ENCODE results near the gene POLD3.
"Not testable (repeated sequence)": the region's sequence is repeated elsewhere in the genome, so short reads cannot be mapped to it uniquely, and the experiment has no call there.

POLD3 gene

GRCh38 chr11:74581954-74582547 is 10.3 kb upstream of the POLD3 start:
- no peak for DNase-seq (ENCODE audit: low read depth in 2 of 2)

GRCh38 chr11:74583024-74583624 is 9.3 kb upstream of the POLD3 start:
- DNase-seq (ENCODE audit: low read depth in 2 of 2), result no peak

- DNase-seq (ENCODE audit: low read depth in 2 of 2), result not testable (repeated sequence)
Observed at GRCh38 chr11:74590492-74590891, 1.9 kb upstream of the POLD3 start.

GRCh38 chr11:74592063-74592440 is 330 bp upstream of the POLD3 start:
- DNase-seq (ENCODE audit: low read depth in 2 of 2), result no peak

GRCh38 chr11:74593463-74593862 is 1.1 kb downstream of the POLD3 start:
- DNase-seq (ENCODE audit: low read depth in 2 of 2), result no peak

GRCh38 chr11:74602637-74603556 is 10.5 kb downstream of the POLD3 start:
- no peak for DNase-seq (ENCODE audit: low read depth in 2 of 2)

- DNase-seq (ENCODE audit: low read depth in 2 of 2), result no peak
Observed at GRCh38 chr11:74603845-74604244, 11.5 kb downstream of the POLD3 start.

- DNase-seq (ENCODE audit: low read depth in 2 of 2), result no peak
Observed at GRCh38 chr11:74604311-74604710, 11.9 kb downstream of the POLD3 start.

- no peak for DNase-seq (ENCODE audit: low read depth in 2 of 2)
Observed at GRCh38 chr11:74605403-74605802, 13.0 kb downstream of the POLD3 start.

GRCh38 chr11:74608431-74608830 is 16.0 kb downstream of the POLD3 start:
- no peak for DNase-seq (ENCODE audit: low read depth in 2 of 2)

- peak; percentile 53 to 55 for DNase-seq (ENCODE audit: low read depth in 2 of 2)
Observed at GRCh38 chr11:74611369-74611861, 19.0 kb downstream of the POLD3 start.

GRCh38 chr11:74612877-74613276 is 20.5 kb downstream of the POLD3 start:
- no peak for DNase-seq (ENCODE audit: low read depth in 2 of 2)

- DNase-seq (ENCODE audit: low read depth in 2 of 2), result no peak
Observed at GRCh38 chr11:74615311-74615710, 22.9 kb downstream of the POLD3 start.

GRCh38 chr11:74615988-74616387 is 23.6 kb downstream of the POLD3 start:
- DNase-seq (ENCODE audit: low read depth in 2 of 2), result no peak

- peak; percentile 12 to 23 for DNase-seq (ENCODE audit: low read depth in 2 of 2)
Observed at GRCh38 chr11:74620531-74620930, 28.1 kb downstream of the POLD3 start.

GRCh38 chr11:74626130-74626529 is 33.7 kb downstream of the POLD3 start:
- DNase-seq (ENCODE audit: low read depth in 2 of 2), result no peak

- no peak for DNase-seq (ENCODE audit: low read depth in 2 of 2)
Observed at GRCh38 chr11:74626604-74627003, 34.2 kb downstream of the POLD3 start.

- DNase-seq (ENCODE audit: low read depth in 2 of 2), result no peak
Observed at GRCh38 chr11:74627381-74627780, 35.0 kb downstream of the POLD3 start.

- no peak for DNase-seq (ENCODE audit: low read depth in 2 of 2)
Observed at GRCh38 chr11:74630043-74630442, 37.7 kb downstream of the POLD3 start.

- no peak for DNase-seq (ENCODE audit: low read depth in 2 of 2)
Observed at GRCh38 chr11:74633406-74634393, 41.3 kb downstream of the POLD3 start.

GRCh38 chr11:74634537-74634936 is 42.2 kb downstream of the POLD3 start:
- DNase-seq (ENCODE audit: low read depth in 2 of 2), result peak; percentile 15 to 21

All from fibroblast of skin of left biceps (primary cell).